Measurements from ENCODE around the gene TAF6.

Gene TAF6

DNA sequence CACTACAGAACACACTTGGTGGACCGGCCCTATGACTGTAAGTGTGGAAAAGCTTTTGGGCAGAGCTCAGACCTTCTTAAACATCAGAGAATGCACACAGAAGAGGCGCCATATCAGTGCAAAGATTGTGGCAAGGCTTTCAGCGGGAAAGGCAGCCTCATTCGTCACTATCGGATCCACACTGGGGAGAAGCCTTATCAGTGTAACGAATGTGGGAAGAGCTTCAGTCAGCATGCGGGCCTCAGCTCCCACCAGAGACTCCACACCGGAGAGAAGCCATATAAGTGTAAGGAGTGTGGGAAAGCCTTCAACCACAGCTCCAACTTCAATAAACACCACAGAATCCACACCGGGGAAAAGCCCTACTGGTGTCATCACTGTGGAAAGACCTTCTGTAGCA is 55.0 kb downstream of the TAF6 start:
- FAIRE-seq, result no peak

DNA sequence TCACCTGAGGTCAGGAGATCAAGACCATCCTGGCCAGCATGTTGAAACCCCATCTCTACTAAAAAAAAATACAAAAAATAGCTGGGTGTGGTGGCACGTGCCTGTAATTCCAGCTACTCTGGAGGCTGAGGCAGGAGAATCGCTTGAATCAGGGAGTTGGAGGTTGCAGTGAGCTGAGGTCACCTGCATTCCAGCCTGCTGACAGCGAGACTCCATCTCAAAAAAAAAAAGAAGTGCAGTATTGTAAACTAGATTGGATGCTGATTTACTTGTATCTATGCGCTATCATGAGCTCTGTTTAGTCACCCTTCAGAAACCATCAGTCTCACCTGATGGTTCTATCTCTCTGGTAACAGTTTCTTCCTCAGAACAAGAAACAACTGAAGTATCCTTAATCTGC is 55.8 kb downstream of the TAF6 start:
- FAIRE-seq, result no peak

DNA sequence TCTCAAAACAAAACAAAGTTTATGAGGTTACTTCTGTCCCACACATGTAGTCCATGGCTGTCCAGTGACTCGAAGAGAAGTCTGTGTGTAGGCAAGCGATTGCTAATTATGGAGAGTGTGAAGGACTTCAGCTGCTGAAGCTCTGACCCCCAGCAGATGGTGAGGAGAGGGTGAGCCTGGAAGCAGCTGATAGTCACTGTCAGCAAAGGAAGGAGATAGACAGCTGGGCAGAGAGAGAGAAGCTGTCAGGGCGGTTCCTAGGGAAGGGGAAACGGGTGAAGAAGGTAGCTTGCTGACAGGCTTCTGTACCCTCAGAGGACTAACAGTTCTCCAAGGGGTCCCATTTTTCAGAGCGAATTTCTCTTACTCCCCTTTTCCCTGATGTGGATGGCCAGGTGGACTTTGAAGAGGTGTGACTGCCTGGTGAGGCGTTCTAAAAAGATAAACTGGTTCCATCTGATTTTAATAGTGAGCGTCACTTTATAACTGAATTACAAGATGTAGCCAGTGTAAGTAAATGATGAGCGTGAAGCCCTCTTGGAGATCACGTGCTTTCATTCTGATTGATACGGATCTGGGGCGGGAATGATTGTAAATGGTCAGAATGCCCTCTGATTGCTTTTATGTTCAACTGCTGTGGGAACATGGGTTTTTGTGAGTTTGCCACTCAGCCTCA is 57.5 kb downstream of the TAF6 start:
- FAIRE-seq, result no peak

DNA sequence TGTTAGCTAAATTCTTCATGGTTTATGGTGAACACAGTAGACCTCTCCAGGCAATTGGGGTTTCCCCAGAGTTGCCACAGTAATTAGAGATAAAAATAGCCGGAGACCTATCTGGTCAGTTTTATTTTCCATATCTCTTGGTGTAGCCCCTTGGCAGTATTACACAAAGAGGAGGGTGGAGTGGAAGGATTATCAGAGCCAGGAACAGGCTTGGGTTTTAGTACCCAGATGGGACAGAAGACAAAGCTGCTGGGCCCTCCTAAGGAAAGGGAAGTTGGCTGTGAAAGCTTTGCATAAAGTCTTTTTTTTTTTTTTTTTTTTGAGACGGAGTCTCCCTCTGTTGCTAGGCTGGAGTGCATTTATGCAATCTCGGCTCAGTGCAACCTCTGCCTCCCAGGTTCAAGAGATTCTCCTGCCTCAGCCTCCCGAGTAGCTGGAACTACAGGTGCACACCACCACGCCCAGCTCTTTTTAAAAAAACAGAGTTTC is 59.9 kb downstream of the TAF6 start:
- FAIRE-seq, result no peak
